ENCODE measurements around the gene PAK6. TPM values are rescaled to one million over a fixed set of nuclear protein-coding genes. Genes with fewer than 3 reads are reported as not detected.

The PAK6 gene
- total RNA-seq, 1 donor from 2014 or later: not detected

DNA sequence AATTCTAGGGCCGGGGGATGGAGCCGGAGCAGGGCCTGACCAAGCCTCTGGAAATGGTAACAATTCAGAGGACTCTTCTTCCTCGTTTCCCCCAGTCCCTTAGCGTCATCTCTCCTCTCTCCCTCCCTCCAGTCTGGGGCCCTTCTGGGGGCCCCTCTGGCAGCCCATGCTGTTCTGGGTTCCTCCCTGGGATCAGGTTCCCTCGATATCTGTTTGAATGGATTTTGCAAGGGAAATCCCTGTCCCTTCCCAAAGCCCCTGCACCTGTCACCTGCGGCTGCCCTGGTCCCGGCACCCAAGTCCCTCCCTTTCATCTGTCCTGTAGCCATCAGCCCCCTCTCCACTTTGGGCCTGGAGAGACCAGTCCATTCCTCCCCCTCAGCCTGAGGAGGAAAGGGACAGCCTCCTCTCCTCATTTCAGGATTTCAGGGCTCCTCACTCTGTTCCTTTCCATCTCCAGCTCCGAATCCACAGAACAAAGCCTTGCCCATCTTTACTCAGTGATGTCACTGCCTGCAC lies 70.5 kb downstream of the PAK6 start:
- no peak for DNase-seq (ENCODE audit: low read depth, low spot score)

DNA sequence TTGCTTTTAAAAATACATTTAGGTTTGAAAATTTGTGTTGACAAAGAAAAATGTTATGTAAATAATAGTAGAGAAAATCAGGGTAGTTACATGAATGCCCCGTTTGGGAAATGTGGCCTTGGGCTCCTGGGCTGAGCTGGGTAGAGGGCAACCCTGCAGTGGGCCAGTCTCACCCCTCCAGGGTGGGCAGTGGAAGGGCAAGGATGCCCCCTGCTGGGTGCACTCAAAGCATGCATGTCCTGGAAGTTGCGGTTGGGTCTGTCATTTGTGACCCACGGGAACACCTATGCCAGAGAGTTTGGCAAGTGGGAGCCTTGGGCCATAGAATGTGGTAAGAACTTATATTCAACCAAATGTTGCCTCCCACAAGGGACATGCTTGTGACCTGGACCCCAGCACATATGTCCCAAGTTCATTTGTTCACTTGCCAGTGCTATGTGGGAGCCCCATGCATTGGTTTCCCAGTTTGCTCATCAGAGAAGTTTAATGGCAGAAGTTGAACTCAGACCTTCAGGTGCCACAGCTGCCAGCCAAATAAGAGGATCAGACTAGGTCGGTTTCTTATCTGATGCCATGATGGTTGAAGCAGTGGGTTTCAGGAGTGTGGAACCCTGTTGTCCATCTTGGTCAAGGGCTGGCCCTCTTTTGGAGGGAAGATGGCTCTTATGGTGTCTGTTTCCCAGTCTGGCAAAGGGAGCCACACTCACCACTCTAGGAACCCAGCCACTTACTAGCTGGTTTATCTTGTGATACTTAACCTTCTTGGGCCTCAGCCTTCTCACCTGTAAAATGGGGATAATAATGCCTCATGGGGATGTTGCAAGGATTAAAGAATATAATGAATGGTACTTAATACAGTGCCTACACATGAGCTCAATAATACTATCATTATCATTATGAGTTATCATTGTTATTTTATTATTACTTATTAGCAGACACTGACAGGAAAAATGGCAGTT lies 71.4 kb downstream of the PAK6 start:
- DNase-seq (ENCODE audit: low read depth, low spot score): peak; percentile 15

DNA sequence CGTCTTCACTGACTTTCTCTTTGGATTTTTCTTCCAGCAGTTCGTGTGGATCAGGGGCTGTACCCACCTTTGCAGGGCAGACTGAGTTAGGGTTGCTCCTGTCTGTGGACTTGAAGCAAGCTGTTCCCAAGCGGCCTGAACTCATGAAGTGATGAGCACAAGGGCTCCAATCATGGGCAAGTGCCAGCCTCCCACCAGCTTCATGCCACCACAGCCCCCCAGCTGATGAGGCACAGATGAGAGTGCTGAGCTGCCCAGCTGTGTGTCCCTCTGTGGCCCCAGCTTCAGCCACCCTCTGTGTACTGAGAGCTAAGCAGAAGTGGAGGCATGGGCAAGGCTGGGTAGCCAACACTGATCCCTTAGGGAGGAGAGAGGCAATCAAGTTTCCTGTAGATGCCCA lies 72.1 kb downstream of the PAK6 start:
- DNase-seq (ENCODE audit: low read depth, low spot score): no peak

DNA sequence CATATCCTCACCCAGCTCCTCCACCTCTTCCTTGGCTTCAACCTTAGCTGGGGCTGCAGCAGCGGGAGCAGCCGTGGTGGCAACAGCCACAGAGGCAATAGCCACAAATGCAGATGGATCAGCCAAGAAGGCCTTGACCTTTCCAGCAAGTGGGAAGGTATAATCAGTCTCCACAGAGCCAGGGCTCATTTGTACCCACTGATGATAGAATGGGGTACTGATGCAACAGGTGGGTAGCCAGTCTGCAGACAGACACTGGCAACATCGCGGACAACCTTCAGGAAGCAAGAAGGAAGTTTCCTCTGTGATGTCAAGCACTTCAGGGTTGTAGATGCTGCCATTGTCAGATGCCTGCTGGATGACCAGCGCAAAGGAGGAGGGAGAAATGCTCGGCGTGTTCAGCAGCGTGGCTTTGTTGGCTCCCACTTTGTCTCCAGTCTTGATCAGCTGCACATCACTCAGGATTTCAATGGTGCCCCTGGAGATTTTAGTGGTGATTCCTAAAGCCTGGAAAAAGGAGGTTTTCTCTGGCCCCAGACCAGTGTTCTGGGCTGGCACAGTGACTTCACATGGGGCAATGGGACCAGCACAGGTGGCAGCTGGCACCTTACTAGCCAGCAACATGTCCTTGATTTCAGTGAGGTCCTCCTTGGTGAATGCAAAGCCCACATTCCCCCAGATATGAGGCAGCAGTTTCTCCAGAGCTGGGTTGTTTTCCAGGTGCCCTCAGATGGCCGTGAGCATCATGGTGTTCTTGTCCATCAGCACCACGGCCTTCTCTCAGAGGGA lies 73.7 kb downstream of the PAK6 start:
- no peak for DNase-seq (ENCODE audit: low read depth, low spot score)

DNA sequence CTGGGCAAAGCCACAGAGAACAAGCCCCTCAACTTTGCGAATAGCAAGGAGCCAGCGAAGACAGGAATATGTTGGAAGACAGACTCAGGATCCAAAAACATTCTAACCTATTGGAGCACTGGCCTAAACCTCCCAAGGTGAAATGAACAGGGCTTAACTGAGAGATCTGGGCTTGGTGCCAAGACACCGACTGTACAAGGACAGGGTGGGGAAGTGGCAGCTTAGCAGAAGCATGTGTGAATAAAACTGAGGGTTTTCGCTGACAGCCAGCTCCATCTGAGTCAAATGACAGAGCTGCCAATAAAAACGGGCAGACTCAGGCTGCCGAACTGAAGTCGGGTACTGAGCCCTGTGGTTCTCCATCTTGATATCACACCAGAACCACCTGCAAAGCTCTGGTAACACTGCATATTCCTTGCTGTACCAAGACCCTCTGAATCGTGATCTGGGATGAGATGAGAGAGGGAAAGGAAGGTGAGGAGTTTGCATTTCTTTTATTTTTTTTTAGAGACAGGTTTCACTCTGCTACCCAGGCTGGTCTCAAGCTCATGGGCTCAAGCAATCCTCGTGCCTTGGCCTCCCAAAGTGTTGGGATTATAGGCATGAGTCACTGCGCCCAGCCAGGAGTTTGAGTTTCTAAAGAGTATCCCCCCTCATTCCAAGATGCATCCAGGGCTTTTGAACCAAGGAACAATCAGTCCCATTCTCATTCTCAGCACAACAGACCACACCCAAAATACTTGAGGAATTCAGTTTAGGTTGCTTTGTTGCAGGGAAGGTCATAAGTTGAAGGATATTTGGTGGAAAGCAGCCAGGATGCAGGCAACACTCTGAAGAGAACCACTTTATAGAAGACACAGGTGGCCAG lies 74.9 kb downstream of the PAK6 start:
- DNase-seq (ENCODE audit: low read depth, low spot score): peak; percentile 15

DNA sequence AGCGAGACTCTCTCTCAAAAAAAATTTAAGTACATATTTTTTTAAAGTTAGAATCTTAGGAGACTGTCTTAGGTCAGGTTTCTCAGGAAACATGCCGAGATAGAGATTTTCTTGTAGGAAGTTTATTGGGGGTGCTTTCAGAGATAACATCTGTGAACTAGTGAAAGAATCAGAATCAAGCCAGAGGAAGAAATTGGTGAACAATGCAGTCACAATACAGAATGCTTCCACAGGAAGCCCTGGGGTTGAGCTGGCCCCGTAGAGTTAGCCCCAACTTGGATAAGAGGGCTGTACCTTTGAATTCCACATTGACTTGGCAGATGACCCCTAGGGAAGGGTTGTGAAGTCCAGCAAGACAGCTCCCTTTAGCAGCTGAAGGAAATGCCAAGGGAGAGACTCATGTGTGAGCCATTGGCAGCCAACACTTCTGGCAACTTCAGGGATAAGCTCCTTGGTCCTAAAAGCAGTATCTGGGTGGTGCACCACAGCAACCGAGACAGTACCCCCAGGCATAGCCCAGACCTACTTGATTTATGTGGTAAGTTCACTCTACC lies 75.9 kb downstream of the PAK6 start:
- peak; percentile 84 for DNase-seq (ENCODE audit: low read depth, low spot score)

DNA sequence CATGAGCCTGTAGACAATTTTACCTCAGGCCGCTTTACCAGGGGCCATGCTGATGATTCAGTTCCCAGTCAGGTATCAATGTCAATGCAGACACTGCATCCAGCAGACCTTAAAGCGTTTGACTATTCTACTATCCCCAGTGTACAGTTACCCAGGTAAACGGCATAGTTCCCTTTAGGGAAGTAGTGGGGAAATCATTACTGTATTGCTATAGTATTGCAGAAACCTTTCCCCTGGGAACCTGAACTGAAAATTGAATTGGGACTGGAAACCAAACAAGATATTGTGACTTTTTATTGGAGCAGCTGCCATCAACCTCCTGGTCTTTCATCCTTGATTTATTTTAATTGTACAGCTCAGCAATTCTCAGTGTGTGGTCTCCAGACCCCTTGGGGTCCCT lies 78.1 kb downstream of the PAK6 start:
- DNase-seq (ENCODE audit: low read depth, low spot score): no peak

DNA sequence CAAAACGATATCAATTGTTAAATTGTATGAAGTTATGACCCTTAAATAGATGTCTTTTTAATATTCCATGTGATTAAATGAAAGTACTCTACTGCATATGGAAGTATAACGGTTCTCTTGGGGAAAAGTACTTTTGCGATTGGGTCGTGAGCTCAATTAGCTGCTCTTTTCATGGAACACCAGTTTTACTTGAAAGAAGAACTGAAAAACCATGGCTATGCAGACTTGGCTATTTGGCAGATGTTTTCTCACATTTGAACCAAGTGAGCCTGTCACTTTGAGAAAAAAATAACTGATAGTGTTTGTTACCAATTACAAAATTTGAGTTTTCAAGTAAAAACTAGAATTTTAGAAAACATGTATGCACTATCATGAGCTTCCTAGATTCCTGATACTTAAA lies 78.7 kb downstream of the PAK6 start:
- no peak for DNase-seq (ENCODE audit: low read depth, low spot score)

DNA sequence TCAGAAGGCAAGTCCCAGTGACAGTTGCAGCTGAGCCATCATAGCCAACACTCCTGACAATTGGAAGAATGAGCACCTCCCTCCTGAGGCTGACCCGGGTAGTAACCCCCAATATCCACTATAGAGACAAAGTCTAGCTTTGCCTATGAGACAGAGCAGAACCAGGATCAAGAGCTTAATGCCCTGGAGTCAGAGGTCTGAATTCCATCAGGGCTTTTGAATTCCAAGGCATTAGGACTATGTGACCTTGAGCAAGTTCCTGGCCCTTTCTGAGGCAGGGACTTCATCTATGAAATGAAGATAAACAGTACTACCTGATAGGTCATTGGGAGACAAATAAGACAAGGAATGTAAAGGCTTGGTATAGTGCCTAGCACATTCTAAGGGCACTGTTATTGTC lies 81.5 kb downstream of the PAK6 start:
- DNase-seq (ENCODE audit: low read depth, low spot score): no peak

DNA sequence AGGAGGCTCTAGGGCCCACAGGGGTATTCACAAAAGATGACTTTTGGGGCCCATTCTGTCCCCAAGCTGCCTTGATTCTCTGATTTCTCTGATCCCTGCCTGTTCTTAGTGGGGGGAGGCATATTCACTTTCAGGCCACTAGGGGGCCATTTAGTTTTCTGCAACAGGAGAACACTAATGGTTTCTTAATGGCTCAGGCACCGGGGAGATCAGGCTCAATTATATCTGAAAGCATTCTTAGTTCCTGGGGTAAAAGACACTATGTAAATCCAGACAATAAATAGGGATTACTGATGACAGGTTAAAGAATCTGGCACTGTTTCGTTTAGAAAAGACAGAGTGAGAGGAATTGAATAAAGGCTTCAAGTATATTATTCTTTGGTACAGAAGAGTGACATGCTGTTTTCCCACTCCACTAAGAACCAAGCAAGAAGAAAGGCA lies 82.1 kb downstream of the PAK6 start:
- no peak for DNase-seq (ENCODE audit: low read depth, low spot score)

DNA sequence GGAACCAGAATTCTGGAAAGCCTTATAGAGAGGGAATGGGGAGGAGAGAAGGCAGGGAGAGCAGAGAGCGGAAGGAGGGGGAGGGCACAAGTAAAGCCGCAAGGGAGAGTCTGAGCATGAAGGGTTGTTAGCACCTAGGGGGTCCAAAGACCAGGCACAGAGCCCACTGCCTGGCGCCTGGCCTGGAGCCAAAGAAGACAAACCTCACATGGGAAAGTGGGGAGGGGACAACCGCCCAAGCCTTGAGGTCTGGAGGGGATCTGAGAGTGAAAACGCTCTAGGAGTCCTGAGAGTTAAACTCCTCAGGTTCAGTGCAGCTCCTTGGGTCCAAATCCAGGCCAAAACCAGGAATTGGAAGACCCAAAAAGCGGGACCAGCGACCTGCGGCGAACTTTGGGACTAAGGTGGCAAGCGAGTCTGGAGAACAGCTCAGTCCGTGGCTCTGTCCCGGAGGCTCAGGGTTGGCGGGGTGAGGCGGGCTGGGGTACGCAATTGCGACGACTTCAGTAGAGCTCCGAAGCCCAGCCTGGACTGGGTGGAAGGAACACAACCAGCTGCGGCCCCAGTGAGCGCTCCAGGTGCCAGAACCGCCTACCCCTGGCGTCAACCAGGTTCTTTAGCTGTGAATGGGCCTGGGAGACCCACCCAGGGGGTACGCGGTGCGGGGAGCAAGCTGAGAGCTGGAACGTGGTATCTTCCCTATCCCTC lies 83.8 kb downstream of the PAK6 start:
- DNase-seq (ENCODE audit: low read depth, low spot score): no peak

DNA sequence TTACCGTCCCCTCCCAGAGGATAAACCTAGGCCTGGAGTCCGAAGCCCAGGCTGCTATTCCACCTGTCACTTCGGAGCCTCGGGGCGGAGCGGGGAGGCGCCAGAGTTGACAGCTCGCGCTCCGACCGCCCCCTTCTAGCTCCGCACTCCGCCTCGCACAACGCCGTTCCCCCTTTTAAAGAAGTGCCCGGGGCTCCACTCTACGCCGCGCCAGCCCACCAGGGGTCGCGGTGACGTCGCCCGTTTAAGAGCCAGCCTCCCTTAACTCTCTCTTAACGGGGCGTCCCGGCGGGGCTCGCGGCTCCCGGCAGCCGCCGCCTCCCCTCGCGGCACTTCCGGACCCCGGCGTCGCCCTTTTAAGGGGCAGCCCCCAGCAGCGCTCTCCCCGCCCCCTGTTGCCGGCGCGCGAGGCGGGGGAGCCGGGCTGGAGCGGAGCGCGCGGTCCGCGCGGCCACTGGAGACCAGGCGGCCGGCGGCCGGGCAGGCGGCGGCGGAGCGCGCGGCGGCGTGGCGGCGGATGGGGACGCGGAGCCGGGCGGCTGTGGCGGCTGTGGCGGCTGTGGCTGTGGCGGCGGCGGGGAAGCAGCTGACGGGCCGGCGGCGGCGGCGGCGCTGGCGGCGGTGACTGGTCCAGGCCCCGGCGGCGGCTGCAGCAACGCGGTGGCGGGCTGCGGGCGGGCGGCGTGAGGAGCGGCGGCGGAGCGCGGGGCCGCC lies 84.5 kb downstream of the PAK6 start, which contains the start of gene INAFM2:
INAFM2 (plus strand) TSS at position 454 of the 714 bp plus-strand sequence. CDS start 364 bp downstream, outside the sequence.
- DNase-seq (ENCODE audit: low read depth, low spot score): peak; percentile 88

DNA sequence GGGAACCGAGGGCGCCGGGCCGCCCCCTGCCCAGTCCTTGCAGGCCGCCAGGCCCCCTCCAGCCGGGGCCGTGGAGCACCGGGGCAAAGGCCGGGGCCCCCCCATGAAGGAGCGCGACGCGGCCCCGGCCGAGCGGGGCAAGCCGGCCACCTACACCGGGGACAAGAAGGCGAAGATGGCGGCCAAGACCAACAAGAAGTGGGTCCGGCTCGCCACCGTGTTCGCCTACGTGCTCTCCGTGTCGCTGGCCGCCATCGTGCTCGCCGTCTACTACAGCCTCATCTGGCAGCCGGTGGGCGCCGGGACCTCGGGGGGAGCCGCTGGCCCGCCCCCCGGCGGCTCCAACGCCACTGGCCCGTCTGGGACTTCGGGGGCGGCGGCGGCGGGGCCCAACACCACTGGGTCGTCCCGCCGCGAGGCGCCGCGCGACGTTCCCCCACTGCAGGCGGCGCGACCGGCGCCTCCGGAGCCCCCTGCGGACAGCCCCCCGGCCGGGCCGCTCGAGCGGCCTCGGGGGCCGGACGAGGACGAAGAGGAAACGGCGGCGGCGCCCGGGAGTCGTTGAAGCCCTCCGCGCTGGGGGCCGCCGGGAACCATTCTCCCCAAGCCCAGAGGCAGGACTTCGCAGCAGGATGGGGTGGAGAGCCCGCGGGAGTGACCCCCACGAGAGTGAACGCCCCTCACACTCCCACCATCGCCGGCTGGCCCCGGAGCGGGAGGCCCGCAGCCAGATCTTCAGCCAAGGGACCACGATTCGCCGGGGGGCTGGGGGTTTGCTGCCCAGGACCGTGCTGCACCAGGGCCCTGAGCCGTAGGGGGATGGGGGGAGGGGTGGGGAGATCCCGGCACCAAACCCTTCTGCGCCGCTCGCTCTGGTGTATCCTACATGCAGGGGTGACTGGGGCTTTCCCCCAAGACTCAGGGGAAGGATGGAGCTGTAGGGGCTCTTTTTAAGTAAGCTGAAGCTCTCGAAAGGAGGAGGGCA lies 85.4 kb downstream of the PAK6 start:
- no peak for DNase-seq (ENCODE audit: low read depth, low spot score)

DNA sequence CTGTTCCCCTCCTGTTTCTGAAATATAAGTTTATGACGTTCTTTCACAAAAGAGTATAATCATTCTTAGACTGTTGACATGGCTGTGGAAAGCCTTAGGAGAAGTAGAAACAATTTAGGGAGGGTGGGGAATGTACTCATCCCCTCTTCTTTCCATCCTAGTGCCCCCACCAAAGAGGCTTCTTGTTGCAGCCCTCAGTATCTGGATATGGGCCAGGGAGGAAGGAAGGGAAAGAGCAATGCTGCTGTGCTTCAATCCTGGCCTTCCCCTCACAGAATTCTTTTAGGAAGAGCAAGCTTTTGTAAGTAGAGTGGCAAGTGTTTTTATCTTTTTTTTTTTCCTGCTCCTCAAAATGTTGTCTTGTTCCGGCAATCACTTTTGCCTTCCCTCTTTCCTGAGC lies 86.3 kb downstream of the PAK6 start:
- DNase-seq (ENCODE audit: low read depth, low spot score): no peak

DNA sequence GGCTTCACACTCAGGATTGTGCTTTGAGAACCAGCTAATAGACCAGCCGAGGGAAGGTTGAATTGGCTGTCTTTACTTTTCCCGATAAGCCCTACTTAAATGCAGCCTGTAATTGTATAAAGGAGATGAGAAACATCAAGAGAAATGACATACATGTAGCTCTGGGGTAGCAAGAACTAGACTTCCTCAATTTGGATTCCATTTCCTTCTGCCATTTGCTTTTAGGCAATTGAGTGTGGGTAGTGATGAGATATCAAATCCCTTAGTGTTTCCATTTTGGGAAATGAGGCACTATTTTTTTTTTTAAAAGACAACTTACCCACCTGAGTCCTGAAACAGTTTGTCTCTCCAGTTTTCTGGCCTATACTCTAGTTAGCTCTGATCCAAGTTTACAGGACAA lies 86.8 kb downstream of the PAK6 start:
- no peak for DNase-seq (ENCODE audit: low read depth, low spot score)
